ENCODE measurements around the gene MT3.
"Not testable (repeated sequence)": the region's sequence is repeated elsewhere in the genome, so short reads cannot be mapped to it uniquely, and the experiment has no call there.

Gene MT3

GRCh38 chr16:56610017-56610608 lies 20.8 kb downstream of the MT3 start:
- DNase-seq (ENCODE audit: low read depth in 2 of 2): peak; percentile 69 to 75

DNA sequence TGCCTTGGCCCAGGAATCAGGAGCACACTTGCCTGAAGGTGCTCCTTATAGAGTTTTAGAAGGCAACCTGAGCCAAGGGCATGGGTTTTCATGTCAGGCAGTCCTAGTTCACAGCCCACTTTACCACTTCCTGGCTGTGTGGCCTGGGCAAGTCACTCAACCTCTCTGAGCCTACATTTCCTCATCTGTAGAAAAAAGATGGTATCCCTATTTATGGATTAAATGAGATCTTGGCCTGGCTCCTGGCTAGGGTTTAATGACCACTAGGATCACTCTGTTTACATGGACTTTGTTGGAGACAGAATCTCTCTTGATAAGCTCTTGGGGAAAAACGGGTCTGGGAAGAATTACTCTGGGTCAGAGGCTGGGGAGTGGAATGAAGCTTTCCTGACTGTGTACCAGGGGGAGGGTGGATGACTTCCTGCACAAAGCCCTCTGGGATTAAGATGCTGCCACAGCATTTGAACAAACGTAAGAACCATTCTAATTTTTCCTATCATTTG lies 21.3 kb downstream of the MT3 start:
- no peak for DNase-seq (ENCODE audit: low read depth in 2 of 2)

DNA sequence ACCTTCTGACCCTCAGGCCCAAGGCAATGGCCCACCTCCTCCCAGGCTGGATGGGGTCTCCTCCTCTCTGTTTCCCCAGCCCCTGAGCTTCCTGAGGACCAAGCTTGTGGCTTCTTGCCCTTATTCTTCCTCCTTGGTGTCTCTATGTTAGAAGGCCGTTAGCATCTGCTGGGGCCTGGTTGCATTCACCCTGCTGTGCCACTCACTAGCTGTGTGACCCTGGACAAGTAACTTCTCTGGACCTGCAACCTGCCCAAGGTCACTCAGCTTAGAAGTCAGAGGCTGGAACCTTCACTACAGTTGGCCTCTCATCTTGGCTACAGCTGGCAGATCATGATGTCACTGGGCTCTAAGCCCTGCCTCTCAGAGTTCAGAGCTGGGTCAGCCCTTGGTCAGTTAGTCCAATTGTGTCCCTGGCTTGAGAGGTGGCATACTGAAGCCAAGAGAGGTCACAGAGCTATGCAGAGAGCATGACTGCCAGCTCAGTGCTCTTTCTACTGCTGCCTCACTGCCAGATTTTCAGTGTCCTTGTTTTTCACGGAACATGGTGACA lies 22.0 kb downstream of the MT3 start:
- no peak for DNase-seq (ENCODE audit: low read depth in 2 of 2)

DNA sequence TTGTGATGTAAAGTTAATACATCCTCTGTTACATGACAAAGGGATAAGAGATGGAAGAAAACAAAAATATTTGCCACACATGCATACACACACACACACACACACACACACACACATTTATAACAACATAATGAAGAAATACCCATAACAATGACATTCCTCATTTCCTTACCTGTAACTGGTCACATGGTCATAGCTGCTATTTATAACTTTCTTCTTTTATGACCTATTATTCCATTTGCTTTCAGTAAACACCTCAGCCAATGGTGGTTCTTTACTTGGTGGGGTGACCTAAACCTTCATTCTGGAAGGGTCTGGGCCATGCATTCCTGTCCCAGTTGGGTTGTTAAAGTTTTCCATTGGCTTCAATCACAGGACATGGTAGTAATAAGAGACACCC lies 24.4 kb downstream of the MT3 start:
- DNase-seq (ENCODE audit: low read depth in 2 of 2): no peak

DNA sequence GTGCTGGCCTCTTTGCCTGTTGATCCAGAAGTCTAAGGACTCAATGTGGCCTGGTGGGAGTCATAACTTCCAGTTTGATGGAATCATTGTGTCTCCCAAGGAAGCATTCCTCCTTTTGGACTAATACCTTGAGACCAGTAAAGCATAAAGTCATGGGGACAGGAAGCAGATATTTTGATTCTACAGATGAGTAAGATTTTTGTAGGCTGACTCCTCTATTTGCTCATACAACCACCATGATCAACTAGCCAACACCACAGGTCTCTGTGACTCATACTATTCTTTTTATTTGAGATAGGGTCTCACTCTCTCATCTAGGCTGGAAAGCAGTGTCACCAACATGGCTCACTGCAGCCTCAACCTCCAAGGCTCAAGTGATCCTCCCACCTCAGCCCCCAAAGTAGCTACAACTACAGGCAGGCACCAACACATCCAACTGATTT lies 25.2 kb downstream of the MT3 start:
- no peak for DNase-seq (ENCODE audit: low read depth in 2 of 2)

DNA sequence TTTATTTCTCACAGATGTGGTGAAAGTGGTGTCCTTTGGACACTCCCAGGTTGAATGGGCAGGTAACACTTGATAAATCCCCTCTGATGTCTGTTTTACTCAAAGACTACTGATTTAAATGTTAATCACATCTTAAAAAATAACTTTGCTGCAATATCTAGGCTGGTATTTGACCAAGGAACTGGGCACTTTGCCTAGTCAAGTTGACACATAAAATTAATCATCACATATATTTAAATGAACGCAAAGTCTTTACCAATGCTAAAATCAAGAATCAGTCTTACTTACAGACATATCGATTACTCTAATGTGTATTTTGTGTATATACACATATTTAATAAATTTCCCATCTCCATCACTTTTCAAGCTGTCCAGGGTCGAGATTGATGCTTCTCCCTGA lies 26.0 kb downstream of the MT3 start:
- DNase-seq (ENCODE audit: low read depth in 2 of 2): no peak

GRCh38 chr16:56616608-56617211 lies 27.4 kb downstream of the MT3 start:
- no peak for DNase-seq (ENCODE audit: low read depth in 2 of 2)

- peak; percentile 45 to 63 for DNase-seq (ENCODE audit: low read depth in 2 of 2)
These were observed 28.1 kb downstream of the MT3 start for GRCh38 chr16:56617212-56618085.

GRCh38 chr16:56618138-56618537 lies 28.8 kb downstream of the MT3 start:
- no peak for DNase-seq (ENCODE audit: low read depth in 2 of 2)

DNA sequence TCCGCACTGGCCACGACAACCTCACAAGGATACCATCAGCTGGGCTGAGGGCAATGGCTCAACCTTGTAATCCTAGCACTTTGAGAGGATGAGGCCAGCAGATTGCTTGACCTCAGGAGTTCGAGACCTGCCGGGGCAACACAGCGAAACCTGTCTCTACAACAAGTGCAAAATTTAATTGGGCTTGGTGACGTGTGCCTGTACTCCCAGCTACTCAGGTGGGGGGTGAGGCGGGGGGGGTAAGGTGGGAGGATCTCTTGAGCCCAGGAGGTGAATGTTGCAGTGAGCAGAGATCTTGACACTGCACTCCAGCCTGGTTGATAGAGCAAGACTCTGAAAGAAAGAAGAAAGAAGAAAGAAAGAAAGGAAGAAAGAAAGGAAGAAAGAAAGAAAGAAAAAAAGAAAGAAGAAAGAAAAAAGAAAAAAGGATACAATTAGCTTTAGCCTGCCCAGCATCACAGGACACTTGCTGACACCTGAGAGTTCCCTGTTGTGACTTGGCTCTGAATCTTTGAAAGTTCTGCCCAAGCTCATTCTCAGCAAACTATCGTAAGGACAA lies 31.1 kb downstream of the MT3 start:
- DNase-seq (ENCODE audit: low read depth in 2 of 2): no peak

- not testable (repeated sequence) for DNase-seq (ENCODE audit: low read depth in 2 of 2)
These were observed 32.5 kb downstream of the MT3 start for GRCh38 chr16:56621665-56622445.

DNA sequence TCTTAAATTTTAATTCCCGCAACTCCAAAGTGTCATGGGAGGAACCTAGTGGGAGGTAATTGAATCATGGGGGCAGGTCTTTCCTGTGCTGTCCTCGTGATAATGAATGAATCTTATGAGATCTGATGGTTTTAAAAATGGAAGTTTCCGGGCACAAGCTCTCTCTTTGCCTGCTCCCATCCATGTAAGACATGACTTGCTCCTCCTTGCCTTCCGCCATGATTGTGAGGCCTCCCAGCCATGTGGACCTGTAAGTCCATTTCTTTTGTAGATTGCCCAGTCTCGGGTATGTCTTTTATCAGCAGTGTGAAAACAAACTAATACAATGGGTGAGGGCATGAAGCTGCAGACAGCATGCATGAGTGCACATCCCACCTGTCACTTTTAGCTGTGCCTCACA lies 33.9 kb downstream of the MT3 start:
- DNase-seq (ENCODE audit: low read depth in 2 of 2): not testable (repeated sequence)

GRCh38 chr16:56623637-56624036 lies 34.3 kb downstream of the MT3 start:
- no peak for DNase-seq (ENCODE audit: low read depth in 2 of 2)

- DNase-seq (ENCODE audit: low read depth in 2 of 2): peak; percentile 52 to 59
These were observed 36.0 kb downstream of the MT3 start, which contains the start of gene MT1E for GRCh38 chr16:56625140-56625942. TSS of gene MT1E (plus strand) at chr16:56625781. CDS start at chr16:56625852, 71 bp downstream.

DNA sequence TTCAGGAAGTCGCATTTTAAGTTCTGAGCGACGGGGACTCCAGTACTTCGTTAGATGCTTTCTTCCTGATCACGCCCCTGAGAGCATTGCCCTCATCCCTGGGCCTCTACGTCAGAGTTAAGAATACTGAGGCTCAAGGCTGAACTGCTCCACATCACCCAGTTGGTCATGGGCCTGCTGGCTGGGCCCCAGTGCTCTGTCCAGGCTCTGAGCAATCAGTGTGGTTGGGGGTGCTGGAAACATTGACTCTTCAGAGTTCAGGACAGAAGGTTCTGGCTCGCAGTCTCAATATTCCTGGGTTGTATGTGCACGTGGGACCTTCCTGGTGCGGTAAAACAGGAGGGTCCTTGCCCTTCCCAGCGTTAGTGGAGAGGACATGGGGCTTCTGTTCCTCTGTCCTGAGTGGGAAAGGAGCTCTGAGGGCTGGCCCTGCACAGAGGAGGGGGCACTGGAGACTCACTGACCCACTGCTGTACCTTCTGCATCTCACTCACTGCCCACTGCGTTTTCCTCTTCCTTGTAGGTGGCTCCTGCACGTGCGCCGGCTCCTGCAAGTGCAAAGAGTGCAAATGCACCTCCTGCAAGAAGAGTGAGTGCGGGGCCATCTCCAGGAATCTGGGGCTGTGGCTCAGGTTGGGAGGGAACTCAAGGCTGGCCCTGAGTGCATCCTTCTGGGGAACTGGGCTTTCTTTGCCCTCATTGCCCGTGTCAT lies 36.8 kb downstream of the MT3 start:
- DNase-seq (ENCODE audit: low read depth in 2 of 2): no peak

- no peak for DNase-seq (ENCODE audit: low read depth in 2 of 2)
These were observed 37.4 kb downstream of the MT3 start for GRCh38 chr16:56626685-56627084.

- DNase-seq (ENCODE audit: low read depth in 2 of 2): no peak
These were observed 39.4 kb downstream of the MT3 start for GRCh38 chr16:56628486-56629350.

GRCh38 chr16:56629531-56629930 lies 40.2 kb downstream of the MT3 start:
- DNase-seq (ENCODE audit: low read depth in 2 of 2): no peak

GRCh38 chr16:56630134-56630533 lies 40.8 kb downstream of the MT3 start:
- no peak for DNase-seq (ENCODE audit: low read depth in 2 of 2)
